WTC11 (cell line): ENCODE measurements around the gene RAB3A.

ENCODE experiments used
- CTCF ChIP-seq: fragments of 200-600 bp; IDR thresholded peaks from 2 replicates; pipeline ENCODE4 v1.8.0; 2022; ENCODE audit warnings: antibody characterized with exemption
- FOXP1 ChIP-seq: sonication (generic); formaldehyde crosslinking; IDR thresholded peaks from 2 replicates; pipeline ENCODE4 v1.8.0; 2022; ENCODE audit warnings: missing genetic modification reagents, mild to moderate bottlenecking, moderate library complexity, borderline replicate concordance
- PRDM15 ChIP-seq: sonication (generic); formaldehyde crosslinking; IDR thresholded peaks from 2 replicates; pipeline ENCODE4 v1.8.0; 2022; ENCODE audit warnings: missing genetic modification reagents
- SP1 ChIP-seq: sonication (generic); formaldehyde crosslinking; conservative IDR thresholded peaks from 2 replicates; pipeline ENCODE4 v1.8.1; 2022; ENCODE audit warnings: missing genetic modification reagents

GRCh38 chr19:18229474-18229873 lies 25.6 kb upstream of the RAB3A start:
- TF ChIP-seq SP1 (CRISPR knock-in tag) (no peak), FOXP1 (CRISPR knock-in tag) (no peak), CTCF (peak; percentile 51; the same call in 1 of the 2 replicates), PRDM15 (no peak)
